Activated B cell treated with CpG ODN at 0.5 μM for 24 hours (primary cell): Measurements from ENCODE around the gene LCNL1. TPM values are rescaled to one million over a fixed set of nuclear protein-coding genes. Genes with fewer than 3 reads are reported as not detected.

Experiments used
- ATAC-seq: fragments of 200-7000 bp; cut with Tn5 transposase; one replicate; pipeline ENCODE4 v1.10.0; 2021; ENCODE audit warnings: low read depth, mild to moderate bottlenecking, moderate library complexity
- CTCF ChIA-PET: fragments of 350-600 bp; sonication (Branson Sonifier 250); formaldehyde crosslinking; loops from one replicate; lab custom pipeline; 2021; ENCODE audit warnings: antibody characterized with exemption; lab: Charles Lee
- POLR2A ChIA-PET: fragments of 350-600 bp; sonication (Branson Sonifier 250); formaldehyde crosslinking; loops from one replicate; lab custom pipeline; 2021; ENCODE audit warnings: antibody characterized with exemption; lab: Charles Lee
- DNase-seq: peaks from one replicate; pipeline ENCODE4 v3.0.0; 2022
- H3K27ac Mint-ChIP-seq: one replicate; pipeline ENCODE4 v1.8.0; 2020; ENCODE audit warnings: mixed read lengths
- H3K27me3 Mint-ChIP-seq: one replicate; pipeline ENCODE4 v1.8.0; 2021; ENCODE audit warnings: mixed read lengths
- H3K36me3 Mint-ChIP-seq: one replicate; pipeline ENCODE4 v1.8.0; 2021; ENCODE audit warnings: low read depth, mixed read lengths
- H3K4me1 Mint-ChIP-seq: one replicate; pipeline ENCODE4 v1.8.0; 2021; ENCODE audit warnings: mixed read lengths
- H3K4me3 Mint-ChIP-seq: one replicate; pipeline ENCODE4 v1.8.0; 2020; ENCODE audit warnings: mild to moderate bottlenecking, mixed read lengths
- H3K9me3 Mint-ChIP-seq: one replicate; pipeline ENCODE4 v1.8.0; 2020; ENCODE audit warnings: mixed read lengths
- intact Hi-C: fragments of 100-400 bp; cut with micrococcal nuclease; formaldehyde crosslinking; loops from one replicate; pipeline ENCODE4 v1.15.1; 2024
- total RNA-seq: library from RNA; stranded (reverse); gene quantifications from 2 replicates; pipeline ENCODE4 v1.2.3, GENCODE V29; 2022
- TF ChIP-seq, protein P1 (sequence below): fragments of 200-600 bp; IDR thresholded peaks from one replicate; pipeline ENCODE4 v1.8.0; 2022; ENCODE audit warnings: antibody characterized with exemption, mild to moderate bottlenecking

LCNL1 gene
- total RNA-seq, 1 donor from 2014 or later: not detected

DNA sequence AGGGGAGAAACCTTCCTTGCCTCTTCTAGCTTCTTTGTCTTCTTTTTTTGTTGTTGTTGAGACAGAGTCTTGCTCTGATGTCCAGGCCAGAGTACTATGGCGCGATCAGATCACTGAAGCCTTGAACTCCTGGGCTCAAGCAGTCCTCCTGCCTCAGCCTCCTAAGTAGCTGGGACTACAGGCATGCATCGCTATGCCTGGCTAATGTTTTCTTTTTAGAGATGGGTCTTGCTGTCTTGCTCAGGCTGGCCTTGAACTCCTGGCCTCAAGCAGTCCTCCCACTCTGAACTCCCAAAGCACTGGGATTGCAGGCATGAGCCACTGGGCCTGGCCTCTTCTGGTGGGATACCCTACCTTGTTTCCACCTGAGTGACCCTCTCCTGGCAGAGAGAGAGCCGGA, 6.1 kb downstream of the LCNL1 start:
- Mint-ChIP-seq H3K9me3 (no peaks in the 10 kb centered on the region), H3K4me1 (peaks cover 18% of the 10 kb centered on the region), H3K36me3 (peaks cover 5% of the 10 kb centered on the region), H3K4me3 (no peak overlapping the region), H3K27ac (no peak overlapping the region), H3K27me3 (peaks cover 17% of the 10 kb centered on the region)
- no peak for ATAC-seq
- POLR2A ChIA-PET: no interaction called here
- intact Hi-C loops: no loop called here
- TF ChIP-seq, protein P1, sequence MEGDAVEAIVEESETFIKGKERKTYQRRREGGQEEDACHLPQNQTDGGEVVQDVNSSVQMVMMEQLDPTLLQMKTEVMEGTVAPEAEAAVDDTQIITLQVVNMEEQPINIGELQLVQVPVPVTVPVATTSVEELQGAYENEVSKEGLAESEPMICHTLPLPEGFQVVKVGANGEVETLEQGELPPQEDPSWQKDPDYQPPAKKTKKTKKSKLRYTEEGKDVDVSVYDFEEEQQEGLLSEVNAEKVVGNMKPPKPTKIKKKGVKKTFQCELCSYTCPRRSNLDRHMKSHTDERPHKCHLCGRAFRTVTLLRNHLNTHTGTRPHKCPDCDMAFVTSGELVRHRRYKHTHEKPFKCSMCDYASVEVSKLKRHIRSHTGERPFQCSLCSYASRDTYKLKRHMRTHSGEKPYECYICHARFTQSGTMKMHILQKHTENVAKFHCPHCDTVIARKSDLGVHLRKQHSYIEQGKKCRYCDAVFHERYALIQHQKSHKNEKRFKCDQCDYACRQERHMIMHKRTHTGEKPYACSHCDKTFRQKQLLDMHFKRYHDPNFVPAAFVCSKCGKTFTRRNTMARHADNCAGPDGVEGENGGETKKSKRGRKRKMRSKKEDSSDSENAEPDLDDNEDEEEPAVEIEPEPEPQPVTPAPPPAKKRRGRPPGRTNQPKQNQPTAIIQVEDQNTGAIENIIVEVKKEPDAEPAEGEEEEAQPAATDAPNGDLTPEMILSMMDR: no peak
- DNase-seq: no peak
- CTCF ChIA-PET: interaction anchor here (1.3 to 2.4 kb wide), 2 partner anchors 40 to 147 kb away, joined by 4 to 7 read pairs; partner anchors contain the start of gene AJM1

DNA sequence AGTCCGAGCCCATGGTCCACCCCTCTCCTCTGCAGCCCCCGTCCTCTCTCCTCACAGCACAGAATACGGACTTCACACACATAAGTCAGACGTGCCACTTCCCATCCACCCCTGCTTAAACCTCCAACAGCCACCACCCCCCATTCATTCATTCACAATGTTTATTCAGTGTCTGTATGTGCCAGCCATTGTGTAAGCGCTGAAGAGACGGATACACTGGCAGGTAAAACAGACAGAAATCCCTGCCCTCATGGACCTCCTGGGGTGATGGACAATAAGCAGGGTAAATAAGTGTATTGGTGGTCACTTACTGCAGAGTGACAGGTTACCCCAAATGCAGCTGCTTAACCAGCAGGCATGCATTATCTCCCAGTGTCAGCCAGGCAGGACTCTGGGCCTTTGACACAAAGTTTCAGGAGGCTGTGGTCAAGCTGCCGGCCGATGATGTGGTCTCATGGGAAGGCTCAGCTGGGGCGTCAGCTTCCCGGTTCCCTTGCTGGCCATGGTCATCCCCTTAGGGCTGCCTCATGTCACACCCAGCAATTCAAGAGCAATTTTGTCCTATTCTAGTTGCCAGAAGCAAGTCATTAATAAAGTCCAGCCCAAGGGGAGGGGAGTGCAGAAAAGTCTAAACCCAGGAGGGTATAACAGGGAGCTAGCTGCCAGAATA, 7.6 kb downstream of the LCNL1 start:
- no peaks in the 10 kb centered on the region for H3K9me3 Mint-ChIP-seq
- H3K27me3 Mint-ChIP-seq: peaks cover 12% of the 10 kb centered on the region
- no peak for DNase-seq
- ChIA-PET CTCF (no interaction called here), POLR2A (interaction anchor here (2.7 to 3.1 kb wide), 2 partner anchors 11 to 41 kb away, joined by 15 to 38 read pairs; no protein-coding TSS in a partner anchor)
- H3K36me3 Mint-ChIP-seq: peaks cover 7% of the 10 kb centered on the region
- ATAC-seq: no peak
- intact Hi-C loops: loop anchor here (5.0 kb wide), 2 partner anchors 183 to 1028 kb away; partner anchors contain the start of genes RABL6 and UBAC1
- peaks cover 20% of the 10 kb centered on the region for H3K4me1 Mint-ChIP-seq
- H3K4me3 Mint-ChIP-seq: peak overlapping the region; percentile 86
- peak overlapping the region; percentile 54 for H3K27ac Mint-ChIP-seq
- TF ChIP-seq, protein P1: no peak

DNA sequence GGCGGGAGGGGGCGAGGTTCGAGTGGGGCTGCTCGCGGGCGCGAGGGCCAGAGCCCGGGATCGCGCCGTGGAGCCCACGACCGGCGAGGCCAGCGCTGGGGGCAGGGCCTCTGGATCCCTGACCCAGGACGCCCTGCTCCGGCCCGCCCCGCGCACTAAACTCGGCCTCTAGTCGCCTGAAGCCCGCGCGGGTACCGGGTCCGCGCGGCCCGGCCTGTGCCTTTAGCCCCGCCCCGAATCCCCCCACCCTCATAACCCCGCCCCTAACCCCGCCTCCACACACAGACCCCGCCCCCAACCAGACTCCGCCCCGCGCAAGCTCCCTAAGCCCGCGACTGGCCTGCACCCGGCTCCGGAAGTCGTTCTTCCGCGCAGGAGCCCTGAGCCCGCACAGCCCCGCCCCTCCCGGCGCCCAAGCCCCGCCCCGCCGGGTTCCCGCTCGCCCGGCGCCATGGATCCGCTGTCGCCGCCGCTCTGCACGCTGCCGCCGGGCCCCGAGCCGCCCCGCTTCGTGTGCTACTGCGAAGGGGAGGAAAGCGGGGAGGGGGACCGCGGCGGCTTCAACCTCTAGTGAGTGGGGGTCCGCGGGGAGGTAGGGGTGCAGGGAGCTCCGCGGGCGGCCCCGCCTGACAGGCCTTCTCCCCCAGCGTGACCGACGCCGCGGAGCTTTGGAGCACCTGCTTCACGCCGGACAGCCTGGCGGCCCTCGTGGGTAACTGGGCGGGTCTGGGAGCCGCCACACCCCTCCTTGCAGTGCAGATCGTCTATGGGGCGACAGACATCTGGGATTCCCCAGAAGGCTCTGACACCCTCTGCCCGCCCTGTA, 9.4 kb downstream of the LCNL1 start, which contains the start of gene PAXX:
TSS of gene PAXX (plus strand) at position 430 of the 826 bp plus-strand sequence. CDS start at position 452, 22 bp downstream.
- H3K27ac Mint-ChIP-seq: peak within 1 kb of the TSS; percentile 84
- intact Hi-C loops: loop anchor here (1.0 to 5.0 kb wide), 8 partner anchors 14 to 1030 kb away; partner anchors contain the start of genes ABCA2, FBXW5, PHPT1 and RABL6
- peak within 1 kb of the TSS; percentile 86 for H3K4me3 Mint-ChIP-seq
- peaks cover 33% of the 10 kb centered on the region for H3K4me1 Mint-ChIP-seq
- peaks cover 7% of the 10 kb centered on the region for H3K36me3 Mint-ChIP-seq
- H3K27me3 Mint-ChIP-seq: peaks cover 6% of the 10 kb centered on the region
- H3K9me3 Mint-ChIP-seq: no peaks in the 10 kb centered on the region
- ChIA-PET POLR2A (interaction anchor here (0.6 to 3.1 kb wide), 18 partner anchors 9 to 304 kb away, joined by 3 to 38 read pairs (median 6); partner anchors contain the start of genes AJM1, FBXW5, MAN1B1 and RABL6), CTCF (interaction anchor here (1.0 to 2.4 kb wide), 5 partner anchors 37 to 54 kb away, joined by 3 to 8 read pairs (median 4); partner anchors contain the start of gene FUT7)
- ATAC-seq (peak; percentile 91), DNase-seq (peak; percentile 94)
- TF ChIP-seq, protein P1: no peak

DNA sequence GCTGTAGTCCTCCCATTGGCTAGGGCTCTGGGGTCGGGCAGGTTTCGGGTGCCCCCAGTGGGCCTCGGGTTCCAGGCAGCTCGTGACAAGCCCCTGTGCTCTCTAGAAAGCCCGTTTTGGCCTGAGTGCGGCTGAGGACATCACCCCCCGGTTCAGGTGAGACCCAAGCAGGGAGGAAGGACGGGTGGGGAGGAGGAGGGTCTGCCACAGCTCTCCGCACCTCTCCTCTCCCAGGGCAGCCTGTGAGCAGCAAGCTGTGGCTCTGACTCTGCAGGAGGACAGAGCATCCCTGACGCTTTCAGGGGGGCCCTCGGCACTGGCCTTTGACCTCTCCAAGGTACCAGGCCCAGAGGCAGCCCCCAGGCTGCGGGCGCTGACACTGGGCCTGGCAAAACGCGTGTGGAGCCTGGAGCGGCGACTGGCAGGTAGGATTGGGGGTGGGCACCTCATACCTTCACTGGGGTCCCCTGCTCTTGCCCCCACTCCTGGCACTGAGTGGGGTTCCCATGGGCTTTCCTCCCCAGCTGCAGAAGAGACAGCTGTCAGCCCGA, 10.1 kb downstream of the LCNL1 start:
- H3K27ac Mint-ChIP-seq: peak overlapping the region; percentile 84
- H3K27me3 Mint-ChIP-seq: peaks cover 2% of the 10 kb centered on the region
- H3K9me3 Mint-ChIP-seq: no peaks in the 10 kb centered on the region
- H3K36me3 Mint-ChIP-seq: peaks cover 7% of the 10 kb centered on the region
- no peak for ATAC-seq
- ChIA-PET POLR2A (interaction anchor here (0.6 to 3.1 kb wide), 15 partner anchors 8 to 305 kb away, joined by 3 to 38 read pairs (median 7); partner anchors contain the start of genes AJM1, FBXW5, MAN1B1 and RABL6), CTCF (interaction anchor here (1.1 to 2.4 kb wide), 2 partner anchors 36 to 45 kb away, joined by 4 to 8 read pairs; no protein-coding TSS in a partner anchor)
- peaks cover 40% of the 10 kb centered on the region for H3K4me1 Mint-ChIP-seq
- no peak for DNase-seq
- TF ChIP-seq, protein P1: no peak
- H3K4me3 Mint-ChIP-seq: peak overlapping the region; percentile 86
- intact Hi-C loops: loop anchor here (1.0 to 5.0 kb wide), 8 partner anchors 15 to 1031 kb away; partner anchors contain the start of genes ABCA2, FBXW5, PHPT1 and RABL6
